CD4-positive, alpha-beta T cell treated with Interleukin-17A for 4 hours (primary cell): ENCODE results near the gene FBXL17.
"Not testable (repeated sequence)": the region's sequence is repeated elsewhere in the genome, so short reads cannot be mapped to it uniquely, and the experiment has no call there.

Source experiments
- DNase-seq: peaks from one replicate; pipeline ENCODE4 v3.0.0-alpha.2; 2020; ENCODE audit warnings: mixed read lengths

Gene FBXL17

GRCh38 chr5:108381954-108382783 lies at the start of gene FBXL17:
Gene FBXL17 (minus strand): TSS chr5:108382098.
- peak; percentile 90 for DNase-seq

- DNase-seq: no peak
Observed at GRCh38 chr5:108430931-108431608, 49.2 kb upstream of the FBXL17 start.

DNA sequence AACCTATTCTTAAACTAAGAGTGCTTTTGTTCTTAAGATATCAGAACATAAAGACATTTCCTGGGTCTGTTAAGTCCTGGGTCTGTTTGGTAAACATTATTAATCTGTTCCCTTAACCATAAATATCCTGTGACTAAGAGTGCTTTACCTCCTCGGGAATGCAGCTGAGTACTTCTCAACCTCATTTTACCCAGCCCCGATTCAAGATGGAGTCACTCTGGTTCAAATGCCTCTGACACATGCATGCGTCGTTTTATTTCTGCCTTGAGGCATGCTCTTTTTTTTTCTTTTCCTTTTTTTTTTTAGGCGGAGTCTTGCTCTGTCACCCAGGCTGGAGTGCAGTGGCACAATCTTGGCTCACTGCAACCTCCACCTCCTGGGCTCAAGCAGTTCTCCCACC lies 39.8 kb upstream of the FBXL17 start:
- DNase-seq: no peak

DNA sequence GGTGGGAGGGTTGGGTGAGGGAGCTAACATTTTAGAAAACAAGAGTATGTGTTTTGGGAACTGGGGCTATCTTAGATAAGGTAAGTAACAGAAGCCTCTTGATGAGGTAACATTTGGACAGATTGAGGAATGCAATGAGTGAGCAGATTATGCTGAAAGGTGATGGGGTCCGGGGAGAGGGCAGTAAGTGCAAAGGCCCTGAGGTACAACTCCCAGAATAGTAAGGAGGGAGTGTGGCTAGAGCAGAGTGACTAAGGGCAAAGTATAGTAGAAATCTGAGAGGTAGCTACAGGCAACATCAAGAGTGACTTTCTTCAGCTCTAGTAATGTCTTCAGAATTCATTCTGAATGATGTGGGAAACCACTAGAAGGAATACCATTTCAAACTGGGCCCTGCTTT lies 38.9 kb upstream of the FBXL17 start:
- no peak for DNase-seq

GRCh38 chr5:108420158-108420557 lies 38.3 kb upstream of the FBXL17 start:
- DNase-seq: no peak

DNA sequence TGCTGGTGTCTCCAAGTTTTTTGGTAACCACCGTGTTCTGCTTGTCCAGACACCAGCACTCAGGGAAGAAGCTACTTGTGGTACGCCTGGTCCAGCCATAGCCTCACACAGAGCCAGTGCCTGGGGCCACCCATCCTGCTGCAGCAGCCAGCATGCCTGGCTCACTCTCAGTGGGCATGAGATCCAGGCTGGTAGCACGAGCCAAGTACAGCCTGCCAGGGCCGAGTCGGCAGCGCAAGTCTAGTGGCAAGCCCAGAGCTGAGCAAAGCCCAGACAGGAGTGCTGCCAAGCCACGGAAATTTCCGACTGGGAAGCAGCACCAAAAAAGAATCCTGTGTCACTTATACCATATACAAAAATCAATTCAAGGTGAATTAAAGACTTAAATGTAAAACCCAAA lies 36.3 kb upstream of the FBXL17 start:
- DNase-seq: no peak

DNA sequence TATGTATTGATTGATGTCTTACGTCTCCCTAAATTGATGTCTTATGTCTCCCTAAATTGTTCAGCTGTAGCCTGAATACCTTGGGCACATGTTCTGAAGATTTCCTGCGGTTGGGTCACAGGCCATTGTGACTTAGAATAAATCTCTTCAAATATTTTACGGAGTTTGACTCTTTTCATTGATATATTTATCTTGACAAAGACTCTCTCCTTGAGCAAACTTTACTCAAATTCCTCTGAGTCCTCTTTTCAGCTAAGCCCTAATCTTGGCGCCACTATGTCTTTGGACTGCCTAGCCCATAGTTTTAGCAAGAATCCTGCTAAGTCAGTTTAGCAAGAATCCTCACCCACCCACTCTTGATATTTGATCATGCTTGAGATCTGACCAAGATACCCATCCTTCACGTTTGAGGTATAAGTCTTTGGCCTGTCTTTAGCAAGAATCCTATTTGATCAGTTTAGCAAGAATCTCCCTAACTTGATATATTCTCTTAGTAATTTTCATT lies 35.3 kb upstream of the FBXL17 start:
- no peak for DNase-seq

GRCh38 chr5:108415726-108416125 lies 33.8 kb upstream of the FBXL17 start:
- DNase-seq: no peak

DNA sequence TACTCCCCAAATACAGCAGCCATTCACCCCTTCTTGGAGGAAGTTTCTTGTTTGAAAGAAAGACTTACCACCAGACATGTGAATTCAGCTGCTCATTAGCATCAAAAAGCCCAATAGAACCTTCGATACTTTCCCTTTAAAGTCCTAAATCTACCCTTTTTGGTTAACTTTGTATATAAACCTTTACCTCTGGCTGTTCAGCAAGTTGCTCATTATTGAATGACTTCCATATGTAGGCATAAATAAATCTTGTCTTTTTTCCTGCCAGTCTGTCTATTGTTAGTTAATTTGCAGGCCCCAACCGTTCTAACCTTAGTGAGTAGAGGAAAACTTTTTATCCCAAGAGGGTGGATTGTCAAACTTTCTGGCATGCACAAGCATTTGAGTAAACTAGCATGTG lies 27.9 kb upstream of the FBXL17 start:
- no peak for DNase-seq

DNA sequence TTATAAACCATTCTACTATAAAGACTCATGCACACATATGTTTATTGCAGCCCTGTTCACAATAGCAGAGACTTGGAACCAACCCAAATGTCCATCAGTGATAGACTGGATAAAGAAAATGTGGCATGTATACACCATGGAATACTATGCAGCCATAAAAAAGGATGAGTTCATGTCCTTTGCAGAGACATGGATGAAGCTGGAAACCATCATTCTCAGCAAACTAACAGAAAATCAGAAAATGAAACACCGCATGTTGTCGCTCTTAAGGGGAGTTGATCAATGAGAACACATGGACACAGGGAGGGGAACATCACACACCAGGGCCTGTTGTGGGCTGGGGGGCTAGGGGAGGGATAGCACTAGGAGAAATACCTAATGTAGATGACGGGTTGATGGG lies 23.3 kb upstream of the FBXL17 start:
- DNase-seq: not testable (repeated sequence)

DNA sequence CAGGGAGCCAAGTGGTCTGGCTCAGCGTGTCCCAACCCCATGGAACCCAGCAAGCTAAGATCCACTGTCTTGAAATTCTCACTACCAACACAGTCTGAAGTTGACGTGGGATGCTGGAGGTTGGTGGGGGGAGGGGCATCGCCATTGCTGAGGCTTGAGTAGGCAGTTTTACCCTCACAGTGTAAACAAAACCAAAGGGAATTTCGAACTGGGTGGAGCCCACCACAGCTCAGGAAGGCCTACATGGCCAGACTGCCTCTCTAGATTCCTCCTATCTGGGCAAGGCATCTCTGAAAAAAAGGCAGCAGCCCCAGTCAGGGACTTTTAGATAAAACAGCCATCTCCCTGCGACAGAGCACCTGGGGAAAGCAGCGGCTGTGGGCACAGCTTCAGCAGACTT lies 17.1 kb upstream of the FBXL17 start:
- DNase-seq: no peak

GRCh38 chr5:108396837-108397236 lies 14.9 kb upstream of the FBXL17 start:
- not testable (repeated sequence) for DNase-seq

DNA sequence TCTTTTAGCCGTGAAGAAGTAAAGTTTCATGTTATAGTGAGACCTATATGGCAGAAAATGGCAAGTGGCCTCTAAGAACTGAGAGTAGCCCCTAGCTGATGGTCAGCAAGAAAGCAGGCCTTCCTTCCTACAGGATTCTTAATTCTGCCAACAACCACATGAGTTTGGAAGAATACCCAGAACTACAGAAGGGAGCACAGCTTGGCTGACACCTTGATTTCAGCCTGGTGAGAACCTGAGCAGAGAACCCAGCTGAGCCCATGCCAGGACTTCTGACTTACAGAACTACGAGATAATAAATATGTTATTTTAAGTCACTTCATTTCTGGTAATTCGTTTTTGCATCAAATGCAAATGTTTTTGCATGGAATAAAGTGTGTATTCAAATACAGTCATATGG lies 5.9 kb upstream of the FBXL17 start:
- no peak for DNase-seq

DNA sequence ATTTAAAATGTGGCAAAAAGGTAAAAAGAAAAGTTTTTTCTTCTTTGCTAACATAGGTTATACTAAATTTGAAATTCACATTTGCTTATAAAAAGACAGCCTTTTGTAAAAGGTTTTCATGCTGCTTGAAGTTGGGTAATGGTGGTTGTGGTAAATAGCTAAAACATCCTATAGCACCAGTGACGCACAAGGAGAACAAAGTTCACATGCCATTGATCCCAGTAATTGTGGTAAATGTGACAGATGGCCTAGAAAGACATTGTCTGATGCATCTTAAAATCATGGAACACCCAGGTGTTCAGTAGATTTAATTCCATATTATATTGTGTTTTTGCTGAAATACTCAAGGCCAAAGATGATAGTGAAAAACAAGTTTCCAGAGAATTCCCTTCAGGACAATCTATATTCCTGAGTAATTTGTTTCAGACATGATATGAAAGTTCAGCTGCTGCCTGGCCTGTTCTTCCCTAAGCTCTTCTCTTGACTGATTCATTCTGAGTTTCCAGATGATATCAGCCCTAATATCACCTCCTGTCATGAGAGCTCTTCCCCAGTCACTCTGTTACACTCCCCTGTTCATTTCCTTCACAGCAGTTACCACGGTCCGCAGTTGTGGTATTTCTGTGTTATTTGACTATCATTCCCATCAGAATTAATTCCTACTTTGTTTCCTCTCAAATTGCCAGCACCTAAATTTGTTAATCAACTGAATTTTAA lies 4.6 kb upstream of the FBXL17 start:
- DNase-seq: no peak

DNA sequence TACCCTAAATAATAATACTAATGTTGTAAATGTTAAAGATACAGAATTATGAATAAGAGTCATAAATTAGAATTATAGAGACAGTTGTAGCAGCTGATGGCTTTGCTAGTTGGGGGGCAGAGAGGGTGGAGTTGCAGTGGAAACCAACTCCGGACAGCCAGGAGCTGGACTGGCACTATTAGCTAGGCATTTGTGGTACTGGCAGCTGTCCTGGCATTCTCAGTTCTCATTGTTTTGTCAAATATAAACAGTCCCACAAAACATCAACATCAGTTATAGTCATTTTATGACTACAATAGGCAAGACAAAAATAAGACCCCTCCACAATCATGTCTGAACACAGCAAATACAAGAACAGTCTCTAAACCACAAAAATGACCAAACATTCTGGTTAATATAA lies 2.8 kb upstream of the FBXL17 start:
- no peak for DNase-seq

DNA sequence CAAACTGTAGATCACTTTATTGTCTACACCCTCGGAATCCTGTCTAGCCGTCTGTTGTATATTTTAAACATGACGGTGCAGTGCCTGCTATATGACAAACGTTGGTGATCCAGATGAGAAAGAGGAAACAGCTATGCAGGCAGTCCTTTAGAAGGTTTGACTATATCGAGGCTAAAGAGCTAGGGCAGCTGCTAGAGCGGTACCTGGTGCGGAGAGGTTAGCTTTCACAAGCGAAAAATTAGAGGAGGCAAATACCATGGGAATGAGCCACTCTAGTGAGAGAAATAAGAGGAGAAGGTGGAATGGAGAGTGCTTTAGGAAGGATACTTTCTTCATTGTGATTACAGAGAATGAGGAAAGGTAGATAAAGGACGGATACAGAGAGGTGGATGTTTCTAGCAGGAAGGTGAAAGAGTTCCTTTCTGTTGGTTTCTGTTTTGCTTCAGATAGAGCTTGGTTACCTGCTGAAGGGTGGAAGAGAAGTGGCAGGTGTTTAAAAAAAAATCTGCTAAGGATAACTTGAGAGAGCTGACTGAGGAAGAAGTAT lies 959 bp upstream of the FBXL17 start:
- peak; percentile 35 for DNase-seq

- DNase-seq: peak; percentile 86
Observed at GRCh38 chr5:108381350-108381953, 446 bp downstream of the FBXL17 start.

DNA sequence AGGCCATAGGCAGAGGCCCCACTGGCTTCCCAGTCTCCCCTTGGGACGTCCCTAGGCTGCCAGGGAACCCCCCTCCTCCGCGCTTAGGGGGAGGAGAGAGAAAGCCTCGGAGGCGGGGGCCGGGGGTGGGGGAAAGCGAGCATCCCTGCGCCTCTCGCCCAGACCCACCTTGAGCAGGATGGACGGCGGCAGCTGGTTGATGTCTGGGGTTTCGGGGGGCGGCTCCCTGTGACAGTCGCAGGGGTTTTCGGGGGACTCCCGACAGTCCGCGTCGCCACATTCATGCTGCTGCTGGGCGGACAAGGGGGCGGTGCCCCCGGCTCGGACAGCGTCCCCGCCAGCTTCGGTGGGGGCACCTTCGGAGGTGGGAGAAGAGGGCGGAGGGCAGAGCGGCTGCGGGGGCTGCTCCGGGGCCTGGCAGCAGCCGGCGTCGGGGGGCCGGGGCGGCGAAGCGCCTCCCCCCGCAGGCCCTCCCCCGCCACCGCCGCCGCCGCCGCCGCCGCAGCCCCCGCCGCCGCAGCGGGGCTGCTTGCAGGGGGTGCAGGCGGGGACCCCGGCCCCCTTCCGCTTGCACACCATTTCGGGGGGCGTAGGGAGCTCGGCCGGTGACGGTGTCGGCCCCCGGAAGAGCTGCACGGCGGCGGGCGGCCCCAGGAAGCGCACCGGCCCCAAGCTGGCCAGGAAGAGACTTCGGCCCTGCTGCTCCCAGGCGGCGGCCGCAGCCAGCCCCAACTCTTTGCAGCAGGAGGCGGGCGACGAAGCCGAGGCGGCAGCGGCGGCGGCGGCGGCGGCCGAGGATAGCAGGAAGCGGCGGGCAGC lies 1.2 kb downstream of the FBXL17 start:
- peak; percentile 49 for DNase-seq

DNA sequence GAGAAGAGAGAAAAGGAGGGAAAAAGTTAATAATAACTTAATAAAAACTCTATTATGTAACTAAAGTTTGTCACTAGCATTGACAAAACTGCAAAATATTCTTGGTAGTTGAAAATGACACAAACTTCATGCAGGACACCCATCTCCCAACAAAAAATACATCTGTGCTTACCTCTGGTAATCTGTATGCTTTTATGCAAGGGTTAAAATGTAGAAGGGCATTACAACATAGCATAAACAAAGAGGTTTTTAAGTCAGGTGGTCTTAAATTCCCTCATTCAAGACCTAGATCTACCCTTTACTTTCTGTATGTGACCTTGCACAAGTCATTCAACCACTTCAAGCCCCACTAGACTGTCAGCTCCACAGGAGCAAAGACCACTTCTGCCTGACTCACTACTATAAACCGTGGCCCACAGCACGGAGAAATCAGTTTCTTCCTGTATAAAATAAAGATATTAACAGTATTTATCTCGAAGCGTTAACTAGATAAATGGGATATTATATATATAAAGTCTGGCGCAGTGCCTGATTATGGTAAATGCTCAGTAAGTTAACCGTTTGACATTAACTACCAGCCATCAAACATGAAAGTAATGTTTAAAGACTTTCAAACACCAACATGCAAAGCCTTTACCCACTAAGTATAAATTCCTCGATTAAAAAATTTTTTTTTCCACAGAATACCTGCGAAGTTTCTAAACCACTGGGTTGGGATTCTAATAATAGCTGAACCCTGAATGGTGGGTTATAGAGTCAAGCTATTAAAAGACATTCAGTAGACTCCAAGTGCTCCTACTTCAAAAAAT lies 2.0 kb downstream of the FBXL17 start:
- DNase-seq: no peak

- DNase-seq: no peak
Observed at GRCh38 chr5:108375768-108376167, 6.1 kb downstream of the FBXL17 start.

DNA sequence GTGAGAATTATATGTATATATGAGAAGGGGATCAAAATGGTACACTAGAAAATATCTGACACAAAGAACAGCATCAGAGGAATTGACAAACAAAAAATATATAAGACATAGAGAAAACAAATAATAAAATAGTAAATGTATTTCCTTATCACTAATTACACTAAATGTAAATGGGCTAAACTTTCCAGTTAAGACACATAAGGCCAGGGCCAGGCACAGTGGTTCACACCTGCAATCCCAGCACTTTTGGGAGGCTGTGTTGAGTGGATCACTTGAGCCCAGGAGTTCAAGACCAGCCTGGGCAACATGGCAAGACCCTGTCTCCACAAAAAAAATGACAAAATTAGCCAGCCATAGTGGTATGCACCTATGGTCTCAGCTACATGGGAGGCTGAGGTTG lies 8.5 kb downstream of the FBXL17 start:
- no peak for DNase-seq
